ENCODE data around the gene LIME1. TPM values are rescaled to one million over a fixed set of nuclear protein-coding genes. Genes with fewer than 3 reads are reported as not detected.

The LIME1 gene
- total RNA-seq, 1 donor from 2014 or later: 12.5 TPM

- TF ChIP-seq, protein P1, sequence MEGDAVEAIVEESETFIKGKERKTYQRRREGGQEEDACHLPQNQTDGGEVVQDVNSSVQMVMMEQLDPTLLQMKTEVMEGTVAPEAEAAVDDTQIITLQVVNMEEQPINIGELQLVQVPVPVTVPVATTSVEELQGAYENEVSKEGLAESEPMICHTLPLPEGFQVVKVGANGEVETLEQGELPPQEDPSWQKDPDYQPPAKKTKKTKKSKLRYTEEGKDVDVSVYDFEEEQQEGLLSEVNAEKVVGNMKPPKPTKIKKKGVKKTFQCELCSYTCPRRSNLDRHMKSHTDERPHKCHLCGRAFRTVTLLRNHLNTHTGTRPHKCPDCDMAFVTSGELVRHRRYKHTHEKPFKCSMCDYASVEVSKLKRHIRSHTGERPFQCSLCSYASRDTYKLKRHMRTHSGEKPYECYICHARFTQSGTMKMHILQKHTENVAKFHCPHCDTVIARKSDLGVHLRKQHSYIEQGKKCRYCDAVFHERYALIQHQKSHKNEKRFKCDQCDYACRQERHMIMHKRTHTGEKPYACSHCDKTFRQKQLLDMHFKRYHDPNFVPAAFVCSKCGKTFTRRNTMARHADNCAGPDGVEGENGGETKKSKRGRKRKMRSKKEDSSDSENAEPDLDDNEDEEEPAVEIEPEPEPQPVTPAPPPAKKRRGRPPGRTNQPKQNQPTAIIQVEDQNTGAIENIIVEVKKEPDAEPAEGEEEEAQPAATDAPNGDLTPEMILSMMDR (IDR thresholded peaks at IDR 0.05): no peak
- Mint-ChIP-seq H3K36me3 (ENCODE audit: unreplicated experiment) (peaks cover 6% of the 10 kb centered on the region), H3K4me1 (ENCODE audit: unreplicated experiment) (no peaks in the 10 kb centered on the region), H3K9me3 (ENCODE audit: unreplicated experiment) (no peaks in the 10 kb centered on the region), H3K4me3 (ENCODE audit: unreplicated experiment) (no peak overlapping the region), H3K27me3 (ENCODE audit: unreplicated experiment) (no peaks in the 10 kb centered on the region), H3K27ac (ENCODE audit: unreplicated experiment) (no peak overlapping the region)
- no peak for DNase-seq (ENCODE audit: extremely low spot score, unreplicated experiment)
Observed at GRCh38 chr20:63752411-63753101, 16.1 kb downstream of the LIME1 start.

DNA sequence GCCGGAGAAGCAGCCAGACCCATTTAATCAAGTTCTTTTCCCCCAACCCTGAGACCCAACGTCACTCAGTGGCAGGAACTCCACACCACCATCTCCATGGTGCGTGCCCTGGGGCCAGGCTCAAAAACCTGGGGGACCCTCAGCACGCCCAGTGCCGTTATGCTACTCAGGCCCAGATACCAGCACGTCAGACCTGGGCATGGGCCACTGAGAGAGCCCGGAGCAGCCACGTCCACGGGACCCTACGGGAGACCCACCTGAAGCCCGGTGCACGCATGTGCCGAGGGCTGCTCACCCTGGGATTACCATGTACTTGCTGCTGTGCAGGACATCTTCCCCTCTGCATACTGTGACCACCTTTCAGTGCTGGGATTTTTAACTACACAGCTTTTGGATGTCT, 16.9 kb downstream of the LIME1 start:
- Mint-ChIP-seq H3K4me1 (ENCODE audit: unreplicated experiment) (no peaks in the 10 kb centered on the region), H3K27ac (ENCODE audit: unreplicated experiment) (no peak overlapping the region), H3K36me3 (ENCODE audit: unreplicated experiment) (peaks cover 6% of the 10 kb centered on the region), H3K4me3 (ENCODE audit: unreplicated experiment) (no peak overlapping the region), H3K27me3 (ENCODE audit: unreplicated experiment) (no peaks in the 10 kb centered on the region), H3K9me3 (ENCODE audit: unreplicated experiment) (no peaks in the 10 kb centered on the region)
- DNase-seq (ENCODE audit: extremely low spot score, unreplicated experiment): no peak
- TF ChIP-seq, protein P1 (IDR thresholded peaks at IDR 0.05): no peak

DNA sequence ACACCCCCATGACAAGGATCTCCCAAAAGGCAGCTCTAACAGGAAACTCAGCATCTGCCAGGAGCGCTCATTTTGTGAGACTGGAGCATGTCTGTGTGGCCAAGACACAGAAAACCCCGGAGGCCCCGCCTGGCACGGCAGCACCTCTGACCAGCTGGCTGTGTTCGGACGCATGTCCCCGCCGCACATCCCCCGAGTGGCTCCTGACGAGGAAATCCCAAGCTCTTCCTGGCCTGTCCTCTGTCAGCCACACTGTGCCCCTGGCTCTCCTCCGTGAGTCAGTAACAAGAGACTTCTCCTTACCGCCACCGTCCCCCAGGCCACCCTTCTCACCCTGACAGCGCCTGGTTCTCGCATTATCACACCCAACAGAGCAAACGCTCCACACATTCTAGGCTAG, 17.5 kb downstream of the LIME1 start:
- TF ChIP-seq, protein P1 (IDR thresholded peaks at IDR 0.05): no peak
- H3K27ac Mint-ChIP-seq (ENCODE audit: unreplicated experiment): no peak overlapping the region
- no peak overlapping the region for H3K4me3 Mint-ChIP-seq (ENCODE audit: unreplicated experiment)
- H3K36me3 Mint-ChIP-seq (ENCODE audit: unreplicated experiment): peaks cover 8% of the 10 kb centered on the region
- no peak for DNase-seq (ENCODE audit: extremely low spot score, unreplicated experiment)
- no peaks in the 10 kb centered on the region for H3K27me3 Mint-ChIP-seq (ENCODE audit: unreplicated experiment)
- H3K9me3 Mint-ChIP-seq (ENCODE audit: unreplicated experiment): no peaks in the 10 kb centered on the region
- no peaks in the 10 kb centered on the region for H3K4me1 Mint-ChIP-seq (ENCODE audit: unreplicated experiment)

GRCh38 chr20:63755933-63756647, 19.6 kb downstream of the LIME1 start:
- H3K36me3 Mint-ChIP-seq (ENCODE audit: unreplicated experiment): peaks cover 19% of the 10 kb centered on the region
- no peaks in the 10 kb centered on the region for H3K4me1 Mint-ChIP-seq (ENCODE audit: unreplicated experiment)
- H3K27me3 Mint-ChIP-seq (ENCODE audit: unreplicated experiment): no peaks in the 10 kb centered on the region
- TF ChIP-seq, protein P1 (IDR thresholded peaks at IDR 0.05): no peak
- no peaks in the 10 kb centered on the region for H3K9me3 Mint-ChIP-seq (ENCODE audit: unreplicated experiment)
- H3K27ac Mint-ChIP-seq (ENCODE audit: unreplicated experiment): no peak overlapping the region
- DNase-seq (ENCODE audit: extremely low spot score, unreplicated experiment): no peak
- no peak overlapping the region for H3K4me3 Mint-ChIP-seq (ENCODE audit: unreplicated experiment)

GRCh38 chr20:63756648-63756991, 20.2 kb downstream of the LIME1 start:
- H3K27ac Mint-ChIP-seq (ENCODE audit: unreplicated experiment): no peak overlapping the region
- DNase-seq (ENCODE audit: extremely low spot score, unreplicated experiment): no peak
- no peaks in the 10 kb centered on the region for H3K4me1 Mint-ChIP-seq (ENCODE audit: unreplicated experiment)
- TF ChIP-seq, protein P1 (IDR thresholded peaks at IDR 0.05): no peak
- H3K36me3 Mint-ChIP-seq (ENCODE audit: unreplicated experiment): peaks cover 19% of the 10 kb centered on the region
- no peak overlapping the region for H3K4me3 Mint-ChIP-seq (ENCODE audit: unreplicated experiment)
- H3K9me3 Mint-ChIP-seq (ENCODE audit: unreplicated experiment): no peaks in the 10 kb centered on the region
- no peaks in the 10 kb centered on the region for H3K27me3 Mint-ChIP-seq (ENCODE audit: unreplicated experiment)
